GM19035 (cell line): ENCODE measurements around the gene BICD1.

ENCODE experiments used
- ATAC-seq: cut with Tn5 transposase; IDR thresholded peaks from one replicate; pipeline ENCODE4 v1.9.1; 2021; ENCODE audit not compliant: unreplicated experiment

Gene BICD1

GRCh38 chr12:32397696-32398095 lies 291.0 kb downstream of the BICD1 start:
- ATAC-seq: no peak

GRCh38 chr12:32398181-32398580 lies 291.5 kb downstream of the BICD1 start:
- ATAC-seq: no peak

GRCh38 chr12:32398816-32399369 lies 292.2 kb downstream of the BICD1 start:
- no peak for ATAC-seq

GRCh38 chr12:32399370-32400113 lies 292.9 kb downstream of the BICD1 start, which contains the start of gene FGD4:
Gene FGD4 (plus strand): TSS chr12:32399558.
- peak; percentile 91 for ATAC-seq

- ATAC-seq: no peak
Observed at GRCh38 chr12:32400114-32400672, 293.5 kb downstream of the BICD1 start.

- no peak for ATAC-seq
Observed at GRCh38 chr12:32400866-32401265, 294.2 kb downstream of the BICD1 start.

- no peak for ATAC-seq
Observed at GRCh38 chr12:32402170-32402569, 295.5 kb downstream of the BICD1 start.

GRCh38 chr12:32402946-32403345 lies 296.3 kb downstream of the BICD1 start:
- ATAC-seq: no peak

- no peak for ATAC-seq
Observed at GRCh38 chr12:32407795-32408194, 301.1 kb downstream of the BICD1 start.

GRCh38 chr12:32413412-32413811 lies 306.8 kb downstream of the BICD1 start:
- ATAC-seq: no peak

- ATAC-seq: no peak
Observed at GRCh38 chr12:32418221-32418620, 311.6 kb downstream of the BICD1 start.

GRCh38 chr12:32418903-32419519 lies 312.4 kb downstream of the BICD1 start:
- no peak for ATAC-seq

- ATAC-seq: no peak
Observed at GRCh38 chr12:32419520-32419960, 312.9 kb downstream of the BICD1 start.

GRCh38 chr12:32420356-32420755 lies 313.7 kb downstream of the BICD1 start:
- no peak for ATAC-seq

GRCh38 chr12:32423559-32423958 lies 316.9 kb downstream of the BICD1 start:
- ATAC-seq: no peak

GRCh38 chr12:32431025-32431424 lies 324.4 kb downstream of the BICD1 start:
- no peak for ATAC-seq
